ENCODE measurements around the gene EEF1AKMT1. TPM values are rescaled to one million over a fixed set of nuclear protein-coding genes. Genes with fewer than 3 reads are reported as not detected.

Gene EEF1AKMT1
- total and polyA plus RNA-seq, 2 experiments from 2014 or later = 3.2 to 7.6 TPM

- Mint-ChIP-seq H3K36me3 (ENCODE audit: low read depth) (peaks cover 42% of the 10 kb centered on the region), H3K4me3 (no peak overlapping the region)
Measured at GRCh38 chr13:20787180-20787579, 13.4 kb upstream of the EEF1AKMT1 start.

GRCh38 chr13:20782116-20782708 lies 8.5 kb upstream of the EEF1AKMT1 start:
- Histone ChIP-seq H3K4me2 (no peak overlapping the region), H3K36me3 (ENCODE audit: insufficient read depth) (peaks cover 12% of the 10 kb centered on the region; the same call in 1 of the 2 replicates), H3K4me3 (no peak overlapping the region), H3F3A (replicated peaks; ENCODE audit: low read depth) (no peaks in the 10 kb centered on the region), H2AFZ (no peak overlapping the region), H4K20me1 (replicated peaks; ENCODE audit: insufficient read depth) (no peaks in the 10 kb centered on the region), H3K27ac (ENCODE audit: low read depth) (no peak overlapping the region), H3K79me2 (replicated peaks; ENCODE audit: insufficient read depth) (no peaks in the 10 kb centered on the region), H3K9me2 (ENCODE audit: insufficient read depth) (no peaks in the 10 kb centered on the region), H3K27me3 (ENCODE audit: insufficient read depth) (no peaks in the 10 kb centered on the region), H3K4me1 (ENCODE audit: insufficient read depth) (no peaks in the 10 kb centered on the region)
- Mint-ChIP-seq H3K4me1 (no peaks in the 10 kb centered on the region), H3K27ac (no peak overlapping the region), H3K9me3 (no peaks in the 10 kb centered on the region), H3K27me3 (ENCODE audit: insufficient read depth, low read depth, poor library complexity) (no peaks in the 10 kb centered on the region), H3K36me3 (ENCODE audit: low read depth) (peaks cover 22% of the 10 kb centered on the region), H3K4me3 (no peak overlapping the region)
- DNase-seq (ENCODE audit: low spot score) (no peak), ATAC-seq (no peak)
- TF ChIP-seq ETS1 (IDR thresholded peaks at IDR 0.05) (no peak), ZNF114 (CRISPR knock-in tag; IDR thresholded peaks at IDR 0.05) (no peak), CREB1 (CRISPR knock-in tag; IDR thresholded peaks at IDR 0.05; ENCODE audit: low read depth) (no peak), REST (IDR thresholded peaks at IDR 0.05; ENCODE audit: unreplicated experiment) (no peak), CTCF (conservative IDR thresholded peaks at IDR 0.05; ENCODE audit: low read depth in 2 of 2) (no peak), NANOG (IDR thresholded peaks at IDR 0.05; ENCODE audit: borderline replicate concordance) (no peak)

More at GRCh38 chr13:20787180-20787579, 13.4 kb upstream of the EEF1AKMT1 start:
- no peaks in the 10 kb centered on the region for H3K79me2 ChIP-seq (replicated peaks; ENCODE audit: insufficient read depth)
- H3K4me3 ChIP-seq = no peak overlapping the region
- no peaks in the 10 kb centered on the region for H3F3A ChIP-seq (replicated peaks; ENCODE audit: low read depth)
- no peak overlapping the region for H3K27ac ChIP-seq (ENCODE audit: low read depth)
- no peaks in the 10 kb centered on the region for H3K27me3 Mint-ChIP-seq (ENCODE audit: insufficient read depth, low read depth, poor library complexity)
- H3K36me3 ChIP-seq (ENCODE audit: insufficient read depth) = peaks cover 18% of the 10 kb centered on the region; the same call in 1 of the 2 replicates
- DNase-seq (ENCODE audit: low spot score) (no peak), ATAC-seq (no peak)
- H3K9me3 Mint-ChIP-seq = no peaks in the 10 kb centered on the region
- no peaks in the 10 kb centered on the region for H3K4me1 Mint-ChIP-seq
- H3K27me3 ChIP-seq (ENCODE audit: insufficient read depth) = no peaks in the 10 kb centered on the region
- H2AFZ ChIP-seq = no peak overlapping the region
- H3K4me1 ChIP-seq (ENCODE audit: insufficient read depth) = no peaks in the 10 kb centered on the region
- no peaks in the 10 kb centered on the region for H3K9me2 ChIP-seq (ENCODE audit: insufficient read depth)
- H3K4me2 ChIP-seq = no peak overlapping the region
- no peaks in the 10 kb centered on the region for H4K20me1 ChIP-seq (replicated peaks; ENCODE audit: insufficient read depth)
- no peak overlapping the region for H3K27ac Mint-ChIP-seq
- no peak for TF ChIP-seq STAT1 (IDR thresholded peaks at IDR 0.05; ENCODE audit: unreplicated experiment)
- no peak for TF ChIP-seq EZH2phosphoT487 (IDR thresholded peaks at IDR 0.05; ENCODE audit: unreplicated experiment)
- no peak for TF ChIP-seq CREB1 (CRISPR knock-in tag; IDR thresholded peaks at IDR 0.05; ENCODE audit: low read depth)
- TF ChIP-seq ZNF331 (CRISPR knock-in tag; IDR thresholded peaks at IDR 0.05; ENCODE audit: low read depth) = no peak
- TF ChIP-seq CTCF (conservative IDR thresholded peaks at IDR 0.05; ENCODE audit: low read depth in 2 of 2) = no peak

All from GM23338 (cell line).